ENCODE data around the gene RAC2. TPM values are rescaled to one million over a fixed set of nuclear protein-coding genes. Genes with fewer than 3 reads are reported as not detected.
A peak's percentile ranks its signal among the peaks of the same experiment; 100 is the strongest.

RAC2 gene
- total and polyA plus RNA-seq, 9 of the 15 experiments (the other 6 are each of a cell fraction or from before 2014, with no cell fraction given): 22.7 to 103 (median 43.3) TPM

- 0% methylated on average over 5 of the region's 12 CpGs for WGBS (ENCODE audit: insufficient coverage, low coverage, missing lambda C conversion rate)
- peaks cover 42% of the 10 kb centered on the region for H3K79me2 ChIP-seq (ENCODE audit: control insufficient read depth, insufficient read depth, low read length)
- in situ Hi-C loops (cut with MboI) (no loop called here), intact Hi-C loops (cut with micrococcal nuclease) (no loop called here)
- ATAC-seq (peak; percentile 2; the same call in 1 of the 3 replicates), DNase-seq (ENCODE audit: extremely low read depth in 1 of 4, low spot score in 3 of 4) (peak in 1 of 4 experiments; percentile 34), FAIRE-seq (no peak)
- H3K4me3 ChIP-seq: peak overlapping the region; percentile 76
- peaks cover 29 to 49% of the 10 kb centered on the region in 2 experiments for H3K4me1 ChIP-seq (replicated peaks in 1 of 2; ENCODE audit: control insufficient read depth in 2 of 2, insufficient read depth in 2 of 2, low read length in 2 of 2)
- H3K27ac ChIP-seq (ENCODE audit: extremely low read depth, low read depth, low read length): peak overlapping the region; percentile 88
- H3K9ac ChIP-seq (ENCODE audit: insufficient read depth in 1 of 2, low read depth in 2 of 2, low read length in 2 of 2): peak overlapping the region; percentile 80 to 91
- peaks cover 36% of the 10 kb centered on the region; the same call in 2 of the 3 replicates for H3K36me3 ChIP-seq (ENCODE audit: control insufficient read depth, insufficient read depth, low read length)
- peak overlapping the region; percentile 56; the same call in 1 of the 2 replicates for H2AFZ ChIP-seq (ENCODE audit: low read depth, low read length)
- peak overlapping the region; percentile 92 for H3K4me2 ChIP-seq (ENCODE audit: insufficient read depth, low read length)
- CTCF ChIA-PET (ENCODE audit: low intra/inter-chr PET ratio): no interaction called here
- H4K20me1 ChIP-seq (replicated peaks; ENCODE audit: control insufficient read depth, insufficient read depth, low read length): no peaks in the 10 kb centered on the region; the same call in none of the 2 replicates
- BruUV-seq (replicated peaks): TSS peak; percentile 48
- no peaks in the 10 kb centered on the region for H3K9me3 ChIP-seq (replicated peaks; ENCODE audit: control insufficient read depth, insufficient read depth, low read depth, low read length)
- no peaks in the 10 kb centered on the region for H3K9me1 ChIP-seq (ENCODE audit: control insufficient read depth, insufficient read depth, low read length)
- H3K27me3 ChIP-seq (ENCODE audit: control insufficient read depth in 2 of 2, insufficient read depth in 2 of 2, low read length in 2 of 2): no peaks in the 10 kb centered on the region
- POLR2A ChIA-PET: interaction anchor here (0.6 to 0.7 kb wide), 2 partner anchors 21 to 69 kb away, joined by 3 to 4 read pairs; no protein-coding TSS in a partner anchor
- TF ChIP-seq PTBP1 (IDR thresholded peaks at IDR 0.05; ENCODE audit: low read depth, low read length) (peak; percentile 70; the same call in 1 of the 2 replicates), ZNF175 (CRISPR knock-in tag; IDR thresholded peaks at IDR 0.05; ENCODE audit: low read depth) (no peak), ZBTB40 (IDR thresholded peaks at IDR 0.05) (0 out of 2 replicates have a peak, but pooled peaks have one; percentile 9), ZBTB40 (CRISPR knock-in tag; IDR thresholded peaks at IDR 0.05) (no peak), POLR2G (IDR thresholded peaks at IDR 0.05; ENCODE audit: low read depth, low read length) (no peak), ZKSCAN3 (CRISPR knock-in tag; IDR thresholded peaks at IDR 0.05) (no peak), FOS (IDR thresholded peaks at IDR 0.05; ENCODE audit: extremely low read depth, insufficient read length) (no peak), ZNF217 (CRISPR knock-in tag; IDR thresholded peaks at IDR 0.05) (no peak), TBL1XR1 (IDR thresholded peaks at IDR 0.05; ENCODE audit: low read length in 2 of 2) (no peak), CHD1 (IDR thresholded peaks at IDR 0.05; ENCODE audit: low read length) (peak; percentile 88), DACH1 (IDR thresholded peaks at IDR 0.05; ENCODE audit: partially characterized antibody) (no peak)
- TF ChIP-seq, protein P1, sequence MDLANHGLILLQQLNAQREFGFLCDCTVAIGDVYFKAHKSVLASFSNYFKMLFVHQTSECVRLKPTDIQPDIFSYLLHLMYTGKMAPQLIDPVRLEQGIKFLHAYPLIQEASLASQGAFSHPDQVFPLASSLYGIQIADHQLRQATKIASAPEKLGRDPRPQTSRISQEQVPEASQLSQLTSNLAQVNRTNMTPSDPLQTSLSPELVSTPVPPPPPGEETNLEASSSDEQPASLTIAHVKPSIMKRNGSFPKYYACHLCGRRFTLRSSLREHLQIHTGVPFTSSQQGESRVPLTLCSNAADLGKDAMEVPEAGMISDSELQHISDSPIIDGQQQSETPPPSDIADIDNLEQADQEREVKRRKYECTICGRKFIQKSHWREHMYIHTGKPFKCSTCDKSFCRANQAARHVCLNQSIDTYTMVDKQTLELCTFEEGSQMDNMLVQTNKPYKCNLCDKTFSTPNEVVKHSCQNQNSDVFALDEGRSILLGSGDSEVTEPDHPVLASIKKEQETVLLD (IDR thresholded peaks at IDR 0.05): no peak
Measured at GRCh38 chr22:37243402-37244113, 511 bp downstream of the RAC2 start.

All from K562 (cell line).